H1 (cell line): ENCODE data around the gene CELF4.

Experiments
- BRCA1 ChIP-seq: IDR thresholded peaks from 2 replicates; pipeline ENCODE4 v1.6.1; 2012; ENCODE audit warnings: low read depth, low read length, improper control_type of control experiment
- CBX8 ChIP-seq: fragments of 300-800, 300-1000 bp; sonication (generic); IDR thresholded peaks from 2 replicates; pipeline ENCODE4 v1.7.1; 2016; ENCODE audit warnings: low read depth, low read length, borderline replicate concordance
- CHD1 ChIP-seq: IDR thresholded peaks from 2 replicates; pipeline ENCODE4 v1.6.1; 2012; ENCODE audit warnings: low read depth, low read length, improper control_type of control experiment
- EP300 ChIP-seq, 2 experiments: IDR thresholded peaks; 1 replicate in 1 of 2; 2 replicates in 1 of 2; pipeline ENCODE4 v1.6.1; 2011 to 2012; ENCODE audit warnings: low read depth in 2 of 2, low read length in 2 of 2, mild to moderate bottlenecking in 2 of 2, borderline replicate concordance in 1 of 2, inconsistent platforms in 1 of 2, moderate library complexity in 1 of 2
- HDAC6 ChIP-seq: IDR thresholded peaks from one replicate; pipeline ENCODE4 v1.7.1; 2012; ENCODE audit warnings: low read depth, mild to moderate bottlenecking, inconsistent platforms, low read length, moderate library complexity
- POLR2A ChIP-seq, 2 experiments: IDR thresholded peaks; 1 replicate in 1 of 2; 2 replicates in 1 of 2; pipeline ENCODE4 v1.6.1; 2011; ENCODE audit warnings: low read depth in 2 of 2, low read length in 2 of 2, mild to moderate bottlenecking in 2 of 2; ENCODE audit errors: control extremely low read depth in 1 of 2
- POLR2AphosphoS5 ChIP-seq: IDR thresholded peaks from 2 replicates; pipeline ENCODE4 v1.6.1; 2011; ENCODE audit warnings: low read depth, low read length
- SIN3A ChIP-seq, 2 experiments: IDR thresholded peaks in 1 of 2; conservative IDR thresholded peaks in 1 of 2; 2 replicates each; pipeline ENCODE4 v1.6.1; 2011 to 2012; ENCODE audit warnings: low read length in 2 of 2, improper control_type of control experiment in 1 of 2, low read depth in 1 of 2, mild to moderate bottlenecking in 1 of 2
- SP1 ChIP-seq: IDR thresholded peaks from 2 replicates; pipeline ENCODE4 v1.6.1; 2011; ENCODE audit warnings: low read depth, low read length
- ZNF274 ChIP-seq: IDR thresholded peaks from 2 replicates; pipeline ENCODE4 v1.7.0; 2012; ENCODE audit warnings: low read length, borderline replicate concordance; ENCODE audit errors: extremely low read depth
- TF ChIP-seq, protein P1 (sequence below), 3 experiments: IDR thresholded peaks; 1 replicate in 2 of 3; 2 replicates in 1 of 3; pipeline versions ENCODE4 v1.5.1 to v1.6.1; 2011; ENCODE audit warnings: low read length in 3 of 3, mild to moderate bottlenecking in 3 of 3, inconsistent platforms in 2 of 3, low read depth in 1 of 3, moderate library complexity in 1 of 3; ENCODE audit not compliant: insufficient read depth in 1 of 3; ENCODE audit errors: control extremely low read depth in 1 of 3
- TF ChIP-seq, protein P2 (sequence below): IDR thresholded peaks from 2 replicates; pipeline ENCODE4 v1.6.1; 2011; ENCODE audit warnings: low read length, improper control_type of control experiment
- TF ChIP-seq, protein P3 (sequence below): IDR thresholded peaks from 2 replicates; pipeline ENCODE4 v1.6.1; 2012; ENCODE audit warnings: inconsistent platforms

DNA sequence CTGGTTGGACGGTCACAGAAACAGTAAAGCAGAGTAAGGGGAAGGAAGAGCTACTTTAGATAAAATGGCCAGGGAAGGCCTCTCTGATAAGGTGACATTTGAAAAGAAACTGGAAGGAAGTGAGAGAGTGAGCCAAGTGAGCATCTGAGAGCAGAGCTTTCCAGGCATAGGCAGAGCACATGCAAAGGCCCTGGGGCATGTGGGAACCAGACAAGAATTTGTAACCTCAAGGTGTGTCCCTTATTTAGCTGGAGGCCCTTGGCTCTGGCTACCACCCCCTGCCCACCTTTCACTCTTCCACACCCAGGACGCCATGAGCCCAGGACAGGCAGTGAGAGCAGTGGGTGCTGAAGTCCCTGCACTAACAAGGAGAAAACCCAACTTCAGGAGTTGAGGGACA, 116.0 kb downstream of the CELF4 start:
- no peak for TF ChIP-seq SIN3A (conservative IDR thresholded peaks at IDR 0.05 in 1 of 2, IDR thresholded peaks at IDR 0.05 in 1 of 2; ENCODE audit: low read depth in 1 of 2, low read length in 2 of 2)
- no peak for TF ChIP-seq EP300 (IDR thresholded peaks at IDR 0.05; ENCODE audit: borderline replicate concordance in 1 of 2, low read depth in 2 of 2, low read length in 2 of 2)
- TF ChIP-seq POLR2AphosphoS5, result no peak
- no peak for TF ChIP-seq CHD1
- TF ChIP-seq ZNF274, result no peak
- TF ChIP-seq, protein P1, sequence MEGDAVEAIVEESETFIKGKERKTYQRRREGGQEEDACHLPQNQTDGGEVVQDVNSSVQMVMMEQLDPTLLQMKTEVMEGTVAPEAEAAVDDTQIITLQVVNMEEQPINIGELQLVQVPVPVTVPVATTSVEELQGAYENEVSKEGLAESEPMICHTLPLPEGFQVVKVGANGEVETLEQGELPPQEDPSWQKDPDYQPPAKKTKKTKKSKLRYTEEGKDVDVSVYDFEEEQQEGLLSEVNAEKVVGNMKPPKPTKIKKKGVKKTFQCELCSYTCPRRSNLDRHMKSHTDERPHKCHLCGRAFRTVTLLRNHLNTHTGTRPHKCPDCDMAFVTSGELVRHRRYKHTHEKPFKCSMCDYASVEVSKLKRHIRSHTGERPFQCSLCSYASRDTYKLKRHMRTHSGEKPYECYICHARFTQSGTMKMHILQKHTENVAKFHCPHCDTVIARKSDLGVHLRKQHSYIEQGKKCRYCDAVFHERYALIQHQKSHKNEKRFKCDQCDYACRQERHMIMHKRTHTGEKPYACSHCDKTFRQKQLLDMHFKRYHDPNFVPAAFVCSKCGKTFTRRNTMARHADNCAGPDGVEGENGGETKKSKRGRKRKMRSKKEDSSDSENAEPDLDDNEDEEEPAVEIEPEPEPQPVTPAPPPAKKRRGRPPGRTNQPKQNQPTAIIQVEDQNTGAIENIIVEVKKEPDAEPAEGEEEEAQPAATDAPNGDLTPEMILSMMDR (IDR thresholded peaks at IDR 0.05; ENCODE audit: control extremely low read depth in 1 of 3, insufficient read depth in 1 of 3, low read depth in 1 of 3, low read length in 3 of 3), result no peak
- no peak for TF ChIP-seq HDAC6
- TF ChIP-seq POLR2A (IDR thresholded peaks at IDR 0.05; ENCODE audit: control extremely low read depth in 1 of 2, low read depth in 2 of 2, low read length in 2 of 2), result no peak
- no peak for TF ChIP-seq CBX8
- TF ChIP-seq, protein P2, sequence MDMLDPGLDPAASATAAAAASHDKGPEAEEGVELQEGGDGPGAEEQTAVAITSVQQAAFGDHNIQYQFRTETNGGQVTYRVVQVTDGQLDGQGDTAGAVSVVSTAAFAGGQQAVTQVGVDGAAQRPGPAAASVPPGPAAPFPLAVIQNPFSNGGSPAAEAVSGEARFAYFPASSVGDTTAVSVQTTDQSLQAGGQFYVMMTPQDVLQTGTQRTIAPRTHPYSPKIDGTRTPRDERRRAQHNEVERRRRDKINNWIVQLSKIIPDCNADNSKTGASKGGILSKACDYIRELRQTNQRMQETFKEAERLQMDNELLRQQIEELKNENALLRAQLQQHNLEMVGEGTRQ, result no peak
- TF ChIP-seq, protein P3, sequence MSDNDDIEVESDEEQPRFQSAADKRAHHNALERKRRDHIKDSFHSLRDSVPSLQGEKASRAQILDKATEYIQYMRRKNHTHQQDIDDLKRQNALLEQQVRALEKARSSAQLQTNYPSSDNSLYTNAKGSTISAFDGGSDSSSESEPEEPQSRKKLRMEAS, result no peak
- TF ChIP-seq BRCA1, result no peak
- TF ChIP-seq SP1, result no peak
